Neural cell (in vitro differentiated cells): ENCODE data around the gene CNTNAP2.

Experiments
- CTCF ChIP-seq: fragments of 450-650 bp; IDR thresholded peaks from 2 replicates; pipeline ENCODE4 v1.5.1; 2014; ENCODE audit warnings: antibody characterized with exemption, mild to moderate bottlenecking, moderate library complexity; ENCODE audit not compliant: poor library complexity, severe bottlenecking
- EZH2 ChIP-seq: fragments of 200-600, 300-800 bp; shearing (Covaris generic), sonication (generic); IDR thresholded peaks from 2 replicates; pipeline ENCODE4 v1.6.1; 2014; ENCODE audit warnings: antibody characterized with exemption, low read length, borderline replicate concordance, mild to moderate bottlenecking; ENCODE audit not compliant: insufficient read depth, poor library complexity, severe bottlenecking
- MXI1 ChIP-seq: fragments of 450-650 bp; conservative IDR thresholded peaks from 2 replicates; pipeline ENCODE4 v1.6.1; 2014; ENCODE audit warnings: antibody characterized with exemption, mild to moderate bottlenecking; ENCODE audit not compliant: poor library complexity, severe bottlenecking
- POLR2AphosphoS5 ChIP-seq: IDR thresholded peaks from 2 replicates; pipeline ENCODE4 v1.6.1; 2012
- SMC3 ChIP-seq: fragments of 450-650 bp; conservative IDR thresholded peaks from 2 replicates; pipeline ENCODE4 v1.6.1; 2014; ENCODE audit warnings: antibody characterized with exemption, mild to moderate bottlenecking, moderate library complexity; ENCODE audit not compliant: poor library complexity

- no peak for TF ChIP-seq EZH2
- TF ChIP-seq CTCF, result no peak
- no peak for TF ChIP-seq SMC3
- TF ChIP-seq MXI1, result no peak
- no peak for TF ChIP-seq POLR2AphosphoS5
These were observed 2039.6 kb downstream of the CNTNAP2 start for GRCh38 chr7:148156233-148156632.
